Umbilical cord (tissue), 2 donors: Measurements from ENCODE around the gene EXTL2. TPM values are rescaled to one million over a fixed set of nuclear protein-coding genes. Genes with fewer than 3 reads are reported as not detected.
A peak's percentile ranks its signal among the peaks of the same experiment; 100 is the strongest.
"Not testable (repeated sequence)": the region's sequence is repeated elsewhere in the genome, so short reads cannot be mapped to it uniquely, and the experiment has no call there.

Experiments used
- DNase-seq: peaks from one replicate; pipeline ENCODE4 v3.0.0-alpha.2; 2015; ENCODE audit warnings: low spot score
- total RNA-seq: library from RNA; depleted of rRNA; stranded (reverse); fragments of >200 nt; gene quantifications from one replicate; pipeline ENCODE4 v1.2.3, GENCODE V29; 2014; ENCODE audit warnings: low replicate concordance; ENCODE audit not compliant: insufficient read depth

Gene EXTL2, protein sequence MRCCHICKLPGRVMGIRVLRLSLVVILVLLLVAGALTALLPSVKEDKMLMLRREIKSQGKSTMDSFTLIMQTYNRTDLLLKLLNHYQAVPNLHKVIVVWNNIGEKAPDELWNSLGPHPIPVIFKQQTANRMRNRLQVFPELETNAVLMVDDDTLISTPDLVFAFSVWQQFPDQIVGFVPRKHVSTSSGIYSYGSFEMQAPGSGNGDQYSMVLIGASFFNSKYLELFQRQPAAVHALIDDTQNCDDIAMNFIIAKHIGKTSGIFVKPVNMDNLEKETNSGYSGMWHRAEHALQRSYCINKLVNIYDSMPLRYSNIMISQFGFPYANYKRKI
- total RNA-seq = 16.4 TPM

DNA sequence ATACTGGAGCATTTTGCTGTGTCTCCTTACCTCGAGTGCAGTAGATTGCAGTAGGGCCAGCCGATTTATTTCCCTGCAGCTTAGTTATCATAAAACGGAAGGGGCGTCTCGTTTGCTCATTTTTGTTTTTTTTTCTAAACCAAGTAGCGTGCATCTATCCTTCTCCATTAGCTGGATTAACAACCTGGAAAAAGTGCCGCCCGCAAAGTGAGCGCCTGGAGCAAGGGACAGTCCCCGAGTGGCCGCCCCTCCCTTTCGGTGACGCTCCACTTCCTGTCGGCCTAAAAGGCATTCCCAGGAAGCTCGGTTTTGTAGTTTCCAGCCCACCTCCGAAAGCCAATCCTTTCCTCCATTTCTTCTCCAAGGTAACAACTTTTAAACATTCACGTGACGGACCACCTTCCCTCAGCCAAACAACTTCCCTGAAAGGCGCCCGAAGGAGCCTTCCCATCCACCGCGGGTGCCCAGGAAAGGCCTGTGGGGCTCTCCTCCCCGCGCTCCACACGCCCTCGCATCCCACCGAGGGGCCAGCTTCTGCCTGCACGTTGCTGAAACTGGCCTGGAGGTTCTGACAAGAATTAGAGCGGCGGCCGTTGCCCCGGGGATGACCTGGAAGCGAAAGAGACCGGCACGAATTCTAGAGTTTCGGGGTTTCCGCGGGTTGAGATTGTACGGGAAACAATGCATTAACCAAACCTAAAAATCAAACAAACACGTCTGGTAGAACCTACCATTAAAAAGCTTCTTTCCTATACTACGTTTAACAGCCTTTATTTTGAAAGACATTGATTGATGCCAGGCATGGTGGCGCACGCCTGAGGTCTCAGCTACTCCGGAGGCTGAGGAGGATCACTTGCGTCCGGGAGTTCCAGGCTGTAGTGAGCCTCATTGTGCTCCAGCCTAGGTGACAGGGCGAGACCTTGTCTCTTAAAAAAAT, at the start of gene EXTL2:
TSS of gene EXTL2 (minus strand) at position 240 of the 937 bp plus-strand sequence. CDS start 6,085 bp downstream, outside the sequence.
- DNase-seq = peak; percentile 93

DNA sequence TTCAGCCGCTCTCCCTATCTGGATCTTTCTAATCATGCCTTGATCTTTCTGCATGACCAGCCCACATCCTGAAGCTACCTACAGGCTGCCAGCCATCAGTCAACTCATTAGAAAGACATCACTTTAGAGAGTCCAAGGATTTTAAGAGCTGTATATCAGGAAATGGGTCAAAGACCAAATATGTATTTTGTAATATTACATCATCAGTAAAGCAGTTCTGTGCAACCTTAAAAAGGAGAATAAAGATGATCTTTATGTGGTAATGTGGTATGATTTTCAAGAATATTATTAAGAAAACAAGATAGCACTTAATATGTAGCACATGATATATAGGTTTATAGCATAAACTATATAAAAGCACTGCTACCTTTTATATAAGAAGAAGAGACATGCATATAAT, 48.9 kb upstream of the EXTL2 start:
- no peak for DNase-seq

GRCh38 chr1:100942304-100943046, 47.8 kb upstream of the EXTL2 start:
- DNase-seq = no peak

- DNase-seq = no peak
Observed at GRCh38 chr1:100941580-100942216, 47.1 kb upstream of the EXTL2 start.

GRCh38 chr1:100941098-100941527, 46.5 kb upstream of the EXTL2 start:
- DNase-seq = no peak

DNA sequence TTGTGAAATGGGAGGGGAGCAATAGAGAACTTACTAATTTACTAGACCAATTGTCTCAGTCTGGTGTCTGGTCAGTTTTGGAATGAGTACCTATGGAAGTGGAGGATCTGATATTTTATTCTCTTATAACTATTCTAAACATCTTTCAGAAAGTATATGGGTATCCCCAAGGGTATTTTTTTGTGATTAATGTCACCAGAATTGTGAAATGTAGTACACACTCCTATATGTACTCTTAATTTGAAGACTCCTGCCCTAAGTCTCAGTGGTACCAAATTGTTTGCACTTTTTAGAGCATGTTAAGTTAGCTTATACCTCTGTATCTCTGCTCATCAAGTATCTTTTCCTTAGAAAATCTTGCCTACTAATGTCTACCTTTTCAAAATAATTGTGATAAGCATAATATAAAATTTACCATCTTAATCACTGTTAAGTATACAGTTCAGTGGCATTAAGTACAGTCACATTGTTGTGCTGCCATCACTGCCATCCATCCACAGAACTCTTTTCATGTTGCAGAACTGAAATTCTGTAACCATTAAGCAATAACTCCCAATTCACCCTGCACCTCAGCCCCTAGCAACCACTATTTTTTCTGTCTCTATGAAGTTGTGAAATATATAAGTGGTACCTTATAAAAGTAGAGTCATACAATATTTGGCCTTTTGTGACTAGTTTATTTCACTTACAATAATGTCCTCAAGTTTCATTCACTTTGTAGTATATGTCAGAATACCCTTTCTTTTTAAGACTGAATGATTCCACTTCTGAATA, 41.7 kb upstream of the EXTL2 start:
- no peak for DNase-seq

DNA sequence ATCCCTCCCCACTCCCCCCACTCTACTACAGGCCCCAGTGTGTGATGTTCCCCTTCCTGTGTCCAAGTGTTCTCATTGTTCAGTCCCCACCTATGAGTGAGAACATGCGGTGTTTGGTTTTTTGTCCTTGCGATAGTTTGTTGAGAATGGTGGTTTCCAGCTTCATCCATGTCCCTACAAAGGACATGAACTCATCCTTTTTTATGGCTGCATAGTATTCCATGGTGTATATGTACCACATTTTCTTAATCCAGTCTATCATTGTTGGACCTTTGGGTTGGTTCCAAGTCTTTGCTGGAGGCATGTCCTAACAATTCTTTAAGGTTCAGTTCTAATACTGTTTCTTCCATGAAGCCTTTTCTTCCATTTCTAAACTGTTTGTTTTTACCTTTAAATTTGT, 38.9 kb upstream of the EXTL2 start:
- not testable (repeated sequence) for DNase-seq

DNA sequence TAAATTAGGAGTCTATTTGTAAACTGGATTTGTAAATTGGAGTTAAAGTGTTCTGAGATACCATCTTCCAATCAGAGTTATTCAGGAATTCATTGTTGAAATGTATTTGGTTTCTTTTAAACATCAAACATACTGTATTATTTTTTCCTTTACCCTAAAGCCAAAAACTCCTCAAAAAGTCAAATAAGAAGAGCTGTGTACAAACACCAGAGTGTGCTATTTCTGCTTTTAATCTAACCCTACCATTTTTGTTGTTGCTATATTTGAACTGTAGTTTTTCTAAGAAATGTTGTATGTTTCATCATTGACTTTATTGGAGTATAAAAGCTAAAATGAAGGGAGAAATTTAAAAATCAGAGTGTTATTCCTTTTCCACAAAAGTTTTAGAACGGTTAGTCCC, 37.1 kb upstream of the EXTL2 start:
- peak; percentile 12 for DNase-seq

DNA sequence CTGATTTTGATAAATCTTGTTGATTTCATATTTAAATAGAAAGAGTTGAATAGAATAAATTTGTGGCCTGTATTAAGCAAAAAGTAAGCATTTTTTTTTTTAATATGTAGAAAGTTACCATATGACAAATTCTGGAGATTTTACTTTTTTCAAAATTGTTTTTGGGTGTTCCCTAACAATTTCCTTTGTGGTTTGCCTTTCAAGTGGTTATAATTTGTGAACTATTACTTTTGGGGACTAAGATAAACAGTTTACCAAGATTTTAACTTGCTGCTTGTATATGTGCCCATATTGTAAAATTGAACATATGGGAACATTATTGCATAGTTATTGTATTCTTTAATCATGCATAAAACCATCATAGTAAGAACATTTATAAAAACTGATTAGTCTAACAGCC, 35.9 kb upstream of the EXTL2 start:
- no peak for DNase-seq

DNA sequence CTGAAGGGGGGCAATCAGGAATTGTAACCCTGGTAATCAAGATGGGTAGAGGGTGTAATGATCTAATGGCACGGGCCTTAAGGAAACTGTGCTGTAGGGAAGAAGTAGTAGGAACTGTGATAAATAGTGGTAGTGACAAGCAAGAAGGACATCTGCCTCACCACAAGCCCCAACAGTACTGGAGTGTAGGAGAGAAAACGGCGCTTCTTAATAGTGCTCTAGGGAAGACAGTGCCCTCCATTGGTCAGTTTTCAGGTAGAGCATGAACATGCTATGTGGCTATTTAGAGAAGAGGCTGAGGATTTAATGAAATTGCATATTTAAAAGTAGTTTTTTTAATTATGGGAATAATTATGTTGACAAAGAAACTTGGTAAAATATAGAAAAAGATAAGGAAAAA, 33.5 kb upstream of the EXTL2 start:
- no peak for DNase-seq

DNA sequence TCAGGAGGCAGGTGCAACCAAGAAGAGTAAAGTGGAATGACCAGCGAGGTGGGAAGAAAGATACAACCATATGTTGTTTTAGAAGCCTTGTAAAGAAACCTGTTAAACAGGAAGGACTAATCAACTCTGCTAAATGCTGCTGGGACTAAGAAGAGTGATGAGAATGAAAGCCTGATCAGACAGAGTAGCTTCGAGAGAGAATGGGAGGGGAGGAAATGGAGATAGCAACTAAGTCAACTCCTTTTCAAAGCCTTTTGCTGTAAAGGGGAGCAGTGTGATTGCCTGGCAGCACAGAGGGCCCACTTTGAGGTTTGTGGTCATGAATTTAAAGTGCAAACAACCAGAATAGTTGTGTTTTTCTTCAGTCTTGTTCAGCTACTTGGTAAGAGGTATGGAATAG, 32.6 kb upstream of the EXTL2 start:
- DNase-seq = no peak

- no peak for DNase-seq
Observed at GRCh38 chr1:100926240-100926639, 31.6 kb upstream of the EXTL2 start.

DNA sequence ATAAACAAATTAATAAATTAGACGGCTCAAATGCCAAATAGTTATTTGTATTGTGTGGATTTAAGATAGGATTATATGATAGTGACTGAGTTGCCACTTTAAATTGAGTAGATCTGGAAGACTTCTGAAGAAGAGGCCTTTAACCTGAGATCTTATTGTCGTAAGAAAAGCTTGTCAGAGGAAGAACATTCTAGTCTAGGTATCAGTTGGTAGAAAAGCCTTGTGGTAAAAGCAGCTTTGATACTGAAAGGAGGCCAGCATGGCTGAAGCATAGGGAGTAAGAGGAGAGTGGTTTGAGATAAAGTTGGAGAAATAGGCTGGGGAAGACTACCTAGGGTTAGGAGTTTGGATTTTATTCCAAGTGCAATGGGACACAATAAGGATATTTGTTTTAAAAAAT, 30.3 kb upstream of the EXTL2 start:
- DNase-seq = no peak

GRCh38 chr1:100924212-100924611, 29.6 kb upstream of the EXTL2 start:
- no peak for DNase-seq

DNA sequence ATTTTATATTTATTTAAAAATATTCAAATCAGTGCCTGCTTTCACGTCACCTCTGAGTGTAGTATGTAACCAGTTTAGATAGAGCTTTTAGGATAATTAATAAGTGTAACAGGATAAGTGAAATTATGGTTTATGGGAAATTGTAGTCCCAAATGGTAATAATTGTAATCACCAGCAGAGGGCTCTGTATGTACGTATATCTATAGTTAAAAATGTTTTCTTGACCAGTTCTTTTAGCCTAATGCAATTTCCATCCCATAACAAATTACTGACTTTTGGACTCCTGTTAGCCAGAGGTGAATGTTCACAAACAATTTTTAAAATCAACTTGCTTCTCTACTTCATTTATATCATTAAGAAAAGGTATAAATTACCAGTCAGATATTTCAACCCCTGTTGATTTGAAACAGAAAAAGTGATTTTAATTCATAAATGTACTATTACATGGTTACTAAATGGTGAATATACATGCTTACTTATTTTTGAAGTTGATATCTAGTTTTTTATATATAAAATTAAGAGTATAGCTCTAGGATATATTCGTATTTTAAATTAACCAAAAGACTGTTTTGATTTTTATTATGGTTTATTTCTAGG, 26.6 kb upstream of the EXTL2 start:
- peak; percentile 63 for DNase-seq

DNA sequence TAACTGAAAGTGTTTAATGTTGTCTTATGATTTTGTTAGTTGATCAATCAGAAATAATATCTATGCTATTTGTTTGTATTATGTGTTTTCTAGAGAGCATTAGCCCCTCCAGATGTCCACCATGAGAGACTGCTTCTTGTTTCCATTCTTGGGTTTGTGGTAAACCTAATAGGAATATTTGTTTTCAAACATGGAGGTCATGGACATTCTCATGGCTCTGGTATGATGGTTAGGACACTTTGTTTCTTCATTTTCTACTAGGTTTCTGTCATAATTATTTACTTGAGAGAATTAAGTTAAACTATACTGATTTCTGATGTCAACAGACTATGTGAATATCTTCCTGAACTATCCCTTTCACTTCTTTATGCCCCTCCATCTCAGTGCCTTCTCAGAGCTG, 17.4 kb upstream of the EXTL2 start:
- no peak for DNase-seq

DNA sequence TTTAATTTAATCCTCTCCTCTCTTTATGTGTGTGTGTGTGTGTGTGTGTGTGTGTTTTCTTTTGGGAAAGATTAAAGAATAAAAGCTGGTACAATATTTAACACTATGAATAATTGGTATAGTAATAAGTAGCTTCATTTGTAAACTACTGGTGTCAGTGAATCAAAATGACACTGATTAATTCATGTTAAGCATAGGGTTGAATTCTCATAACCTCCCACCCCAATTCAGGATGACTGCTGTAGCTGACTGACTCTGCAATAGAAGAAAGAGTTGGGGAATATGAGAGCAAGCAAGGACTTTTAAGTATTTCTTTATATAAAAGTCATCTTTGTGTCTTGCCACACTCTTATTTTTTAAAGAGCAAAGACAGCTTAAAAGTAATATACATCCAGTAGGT, 14.4 kb upstream of the EXTL2 start:
- no peak for DNase-seq

- DNase-seq = no peak
Observed at GRCh38 chr1:100907887-100908286, 13.2 kb upstream of the EXTL2 start.

- DNase-seq = no peak
Observed at GRCh38 chr1:100905181-100905580, 10.5 kb upstream of the EXTL2 start.

GRCh38 chr1:100904528-100904927, 9.9 kb upstream of the EXTL2 start:
- DNase-seq = no peak
